Aorta (tissue), 5 donors: ENCODE measurements around the gene HDHD5. TPM values are rescaled to one million over a fixed set of nuclear protein-coding genes. Genes with fewer than 3 reads are reported as not detected.
A peak's percentile ranks its signal among the peaks of the same experiment; 100 is the strongest.

Source experiments
- ATAC-seq: fragments of 200-7000 bp; cut with Tn5 transposase; one replicate; pipeline ENCODE4 v1.9.1; 2022; ENCODE audit warnings: moderate library complexity; ENCODE audit not compliant: low FRiP score
- DNase-seq, 2 donors: peaks; one replicate each; pipeline ENCODE4 v3.0.0-alpha.2; 2020
- H3K27ac ChIP-seq, 2 donors: one replicate each; pipeline ENCODE4 v1.5.1; 2013; ENCODE audit warnings: low read length in 2 of 2, mild to moderate bottlenecking in 2 of 2, moderate library complexity in 2 of 2, control low read depth in 1 of 2, inconsistent platforms in 1 of 2, low read depth in 1 of 2
- H3K27me3 ChIP-seq, 2 donors: one replicate each; pipeline ENCODE4 v1.6.1; 2013; ENCODE audit warnings: control low read depth in 1 of 2, low read length in 1 of 2, mild to moderate bottlenecking in 1 of 2, moderate library complexity in 1 of 2; ENCODE audit not compliant: insufficient read depth in 2 of 2, control insufficient read depth in 1 of 2
- H3K36me3 ChIP-seq, 2 donors: one replicate each; pipeline ENCODE4 v1.6.1; 2013; ENCODE audit warnings: control low read depth in 1 of 2, low read length in 1 of 2, mild to moderate bottlenecking in 1 of 2; ENCODE audit not compliant: insufficient read depth in 2 of 2, control insufficient read depth in 1 of 2
- H3K4me1 ChIP-seq, 2 donors: one replicate each; pipeline ENCODE4 v1.6.1; 2013; ENCODE audit warnings: low read length in 2 of 2, control low read depth in 1 of 2, mild to moderate bottlenecking in 1 of 2, moderate library complexity in 1 of 2; ENCODE audit not compliant: insufficient read depth in 2 of 2, control insufficient read depth in 1 of 2
- H3K4me3 ChIP-seq, 2 donors: one replicate each; pipeline ENCODE4 v1.5.1; 2013; ENCODE audit warnings: low read length in 2 of 2, control low read depth in 1 of 2, mild to moderate bottlenecking in 1 of 2
- H3K9me3 ChIP-seq: one replicate; pipeline ENCODE4 v1.6.1; 2013; ENCODE audit warnings: mild to moderate bottlenecking, low read length; ENCODE audit not compliant: control insufficient read depth
- WGBS, 2 donors: extraction: QIAGEN DNeasy Blood & Tissue Kit; methylation state at CpG; one replicate each; pipeline ENCODE4 v1.1.7; 2013; 5-methylcytosine and 5-hydroxymethylcytosine counted together
- intact Hi-C, 2 donors: fragments of 100-400 bp; cut with DNase I; formaldehyde crosslinking; loops; one replicate each; pipeline versions ENCODE4 v1.14.2 to v1.15.0; 2022
- long read RNA-seq, 2 donors: library from polyadenylated mRNA; unstranded; transcript quantifications; one replicate each; pipeline ENCODE4 v2.0.0, GENCODE V29; 2020 to 2021
- polyA plus RNA-seq, 2 donors: library from polyadenylated mRNA; stranded (reverse); fragments of 200-250 nt; gene quantifications; one replicate each; pipeline ENCODE4 v1.2.3, GENCODE V29; 2013
- total RNA-seq, 2 donors: library from RNA; stranded (reverse); fragmentation: NEBNext Ultra II Directional; extraction: Animal tissue kit (Norgen Biotek cat#: 25700); gene quantifications; one replicate each; pipeline ENCODE4 v1.2.1, GENCODE V29; 2021
- donor health status: healthy with polysubstance abuse.
- donor health status: Bipolar disorder and iron deficiency.
- donor health status: DM: no; HTN: no; CAD: no.
- donor health status: DM: no; HTN: no; CAD: no.
- donor health status: DM: yes; HTN: yes; CAD: no.

HDHD5 gene
- total RNA-seq (10 to 100 TPM; 15.1 to 19.2 TPM), polyA plus RNA-seq (10 to 100 TPM; 19.5 to 30.6 TPM)
- long read RNA-seq, donor 1, transcript HDHD5-202 (8 exons, 1,799 nt): major isoform, 56 of 98 reads
- long read RNA-seq, donor 1, partial matches to known transcripts: 4 of 98 reads
- long read RNA-seq, donor 1, other reads (novel, unspliced or antisense): 36 of 98 reads
- long read RNA-seq, donor 2, transcript HDHD5-202 (8 exons, 1,799 nt): major isoform, 14 of 30 reads
- long read RNA-seq, donor 2, partial matches to known transcripts: 4 of 30 reads
- long read RNA-seq, donor 2, other reads (novel, unspliced or antisense): 12 of 30 reads

- Histone ChIP-seq H3K4me3 (peak within 1 kb of the TSS; percentile 48 to 77), H3K4me1 (no peaks in the 10 kb centered on the region), H3K27me3 (no peaks in the 10 kb centered on the region), H3K9me3 (no peaks in the 10 kb centered on the region), H3K36me3 (no peaks in the 10 kb centered on the region), H3K27ac (peak within 1 kb of the TSS; percentile 16 to 46)
- ATAC-seq: peak; percentile 95
- WGBS, 2 donors: 0 to 1% methylated on average over 80 to 114 of the region's 114 CpGs
- intact Hi-C loops: loop anchor here in 1 of 2 donors (2.0 kb wide), 1 partner anchor 74 kb away; the partner anchor contains the start of gene IL17RA
- peak; percentile 94 to 96 for DNase-seq
Measured at GRCh38 chr22:17158568-17159503, at the start of gene HDHD5. TSS of gene HDHD5 (minus strand) at chr22:17159277. CDS start at chr22:17159251, 26 bp downstream.

- H3K27ac ChIP-seq: no peak overlapping the region
- H3K27me3 ChIP-seq: no peaks in the 10 kb centered on the region
- DNase-seq (no peak), ATAC-seq (no peak)
- 63 to 64% methylated on average over 7 of the region's 7 CpGs for WGBS, 2 donors
- H3K4me3 ChIP-seq: no peak overlapping the region
- no peaks in the 10 kb centered on the region for H3K9me3 ChIP-seq
- intact Hi-C loops: no loop called here
- H3K36me3 ChIP-seq: no peaks in the 10 kb centered on the region
- no peaks in the 10 kb centered on the region for H3K4me1 ChIP-seq
Measured at GRCh38 chr22:17205432-17205831, 46.4 kb upstream of the HDHD5 start.

- intact Hi-C loops: no loop called here
- no peaks in the 10 kb centered on the region for H3K4me1 ChIP-seq
Measured at GRCh38 chr22:17201285-17201945, 42.3 kb upstream of the HDHD5 start.

GRCh38 chr22:17199003-17199731 lies 40.1 kb upstream of the HDHD5 start:
- no peaks in the 10 kb centered on the region for H3K36me3 ChIP-seq
- H3K9me3 ChIP-seq: no peaks in the 10 kb centered on the region
- DNase-seq (no peak), ATAC-seq (peak; percentile 58)
- 7 to 10% methylated on average over 19 to 20 of the region's 20 CpGs for WGBS, 2 donors
- H3K4me3 ChIP-seq: peak overlapping the region in 1 of 2 donors; percentile 38
- no peak overlapping the region for H3K27ac ChIP-seq
- intact Hi-C loops: no loop called here
- H3K4me1 ChIP-seq: no peaks in the 10 kb centered on the region
- H3K27me3 ChIP-seq: no peaks in the 10 kb centered on the region

More at GRCh38 chr22:17201285-17201945, 42.3 kb upstream of the HDHD5 start:
- DNase-seq: no peak
- no peak for ATAC-seq
- Histone ChIP-seq H3K27me3 (no peaks in the 10 kb centered on the region), H3K4me3 (no peak overlapping the region), H3K27ac (no peak overlapping the region), H3K36me3 (no peaks in the 10 kb centered on the region), H3K9me3 (no peaks in the 10 kb centered on the region)
- WGBS, 2 donors: 41 to 44% methylated on average over 8 of the region's 8 CpGs

GRCh38 chr22:17198170-17199002 lies 39.3 kb upstream of the HDHD5 start:
- DNase-seq (no peak), ATAC-seq (peak; percentile 39)
- Histone ChIP-seq H3K36me3 (no peaks in the 10 kb centered on the region), H3K9me3 (no peaks in the 10 kb centered on the region), H3K4me3 (peak overlapping the region in 1 of 2 donors; percentile 38), H3K4me1 (no peaks in the 10 kb centered on the region), H3K27me3 (no peaks in the 10 kb centered on the region), H3K27ac (no peak overlapping the region)
- intact Hi-C loops: no loop called here
- 31 to 35% methylated on average over 29 of the region's 29 CpGs for WGBS, 2 donors

- DNase-seq: no peak
- intact Hi-C loops: no loop called here
- Histone ChIP-seq H3K36me3 (no peaks in the 10 kb centered on the region), H3K4me1 (no peaks in the 10 kb centered on the region), H3K27ac (no peak overlapping the region), H3K9me3 (no peaks in the 10 kb centered on the region), H3K4me3 (no peak overlapping the region), H3K27me3 (no peaks in the 10 kb centered on the region)
- 57 to 65% methylated on average over 7 of the region's 7 CpGs for WGBS, 2 donors
- ATAC-seq: no peak
Measured at GRCh38 chr22:17194213-17194612, 35.1 kb upstream of the HDHD5 start.

GRCh38 chr22:17192186-17192585 lies 33.1 kb upstream of the HDHD5 start:
- H3K36me3 ChIP-seq: no peaks in the 10 kb centered on the region
- H3K27ac ChIP-seq: no peak overlapping the region
- no peak for ATAC-seq
- no peak overlapping the region for H3K4me3 ChIP-seq
- no peaks in the 10 kb centered on the region for H3K9me3 ChIP-seq
- no peak for DNase-seq
- WGBS, 2 donors: 89 to 96% methylated on average over 5 of the region's 5 CpGs
- intact Hi-C loops: no loop called here
- H3K4me1 ChIP-seq: no peaks in the 10 kb centered on the region
- H3K27me3 ChIP-seq: no peaks in the 10 kb centered on the region
